H1 (cell line): Measurements from ENCODE around the gene DENND4A. TPM values are rescaled to one million over a fixed set of nuclear protein-coding genes. Genes with fewer than 3 reads are reported as not detected.
A peak's percentile ranks its signal among the peaks of the same experiment; 100 is the strongest.

Experiments used
- BACH1 ChIP-seq: IDR thresholded peaks from 2 replicates; pipeline ENCODE4 v1.6.1; 2012; ENCODE audit warnings: low read length, improper control_type of control experiment
- CBX8 ChIP-seq: fragments of 300-800, 300-1000 bp; sonication (generic); IDR thresholded peaks from 2 replicates; pipeline ENCODE4 v1.7.1; 2016; ENCODE audit warnings: low read depth, low read length, borderline replicate concordance
- POLR2AphosphoS5 ChIP-seq: IDR thresholded peaks from 2 replicates; pipeline ENCODE4 v1.6.1; 2011; ENCODE audit warnings: low read depth, low read length
- RNF2 ChIP-seq: fragments of 200-900, 300-1000 bp; sonication (generic); IDR thresholded peaks from 2 replicates; pipeline ENCODE4 v1.7.1; 2016; ENCODE audit warnings: borderline replicate concordance, low read depth, mild to moderate bottlenecking, antibody characterized with exemption, low read length; ENCODE audit not compliant: poor library complexity, severe bottlenecking; ENCODE audit errors: missing control alignments
- SP2 ChIP-seq: IDR thresholded peaks from 2 replicates; pipeline ENCODE4 v1.6.1; 2012; ENCODE audit warnings: mild to moderate bottlenecking, low read length, inconsistent platforms
- TAF7 ChIP-seq: optimal IDR thresholded peaks from 2 replicates; pipeline ENCODE3; 2011; ENCODE audit warnings: low read depth, mild to moderate bottlenecking, inconsistent platforms, low read length, moderate library complexity, borderline replicate concordance
- TEAD4 ChIP-seq: IDR thresholded peaks from 2 replicates; pipeline ENCODE4 v1.6.1; 2012; ENCODE audit warnings: low read depth, low read length, inconsistent platforms, mixed read lengths
- polyA plus RNA-seq, 7 experiments: library from polyadenylated mRNA; depleted of rRNA in 3 of 7; stranded (reverse) in 5 of 7; unstranded in 2 of 7; fragments of >200 nt in 5 of 7; fragments of 200-250 nt in 2 of 7; gene quantifications; 1 replicate in 5 of 7; 2 replicates in 1 of 7; 4 replicates in 1 of 7; pipeline versions ENCODE4 v1.2.1 to v1.2.3, GENCODE V29; 2011 to 2013; ENCODE audit warnings: missing spikeins in 2 of 7, mixed read lengths in 2 of 7
- total RNA-seq: library from RNA; stranded (reverse); fragmentation: NEBNext Ultra II Directional; extraction: Animal tissue kit (Norgen Biotek cat#: 25700); gene quantifications from 2 replicates; pipeline ENCODE4 v1.2.1, GENCODE V29; 2021
- TF ChIP-seq, protein P1 (sequence below): fragments of 300-600 bp; sonication (generic); IDR thresholded peaks from 2 replicates; pipeline ENCODE4 v1.7.1; 2012; ENCODE audit warnings: low read length, moderate library complexity, mild to moderate bottlenecking, inconsistent platforms; ENCODE audit not compliant: insufficient replicate concordance
- TF ChIP-seq, protein P2 (sequence below): IDR thresholded peaks from 2 replicates; pipeline ENCODE4 v1.6.1; 2011; ENCODE audit warnings: low read depth, mild to moderate bottlenecking, low read length; ENCODE audit not compliant: insufficient read depth

The DENND4A gene
- total and polyA plus RNA-seq, 2 of the 8 experiments (the other 6 are each of a cell fraction or from before 2014, with no cell fraction given) = 1.3 to 4.7 TPM

DNA sequence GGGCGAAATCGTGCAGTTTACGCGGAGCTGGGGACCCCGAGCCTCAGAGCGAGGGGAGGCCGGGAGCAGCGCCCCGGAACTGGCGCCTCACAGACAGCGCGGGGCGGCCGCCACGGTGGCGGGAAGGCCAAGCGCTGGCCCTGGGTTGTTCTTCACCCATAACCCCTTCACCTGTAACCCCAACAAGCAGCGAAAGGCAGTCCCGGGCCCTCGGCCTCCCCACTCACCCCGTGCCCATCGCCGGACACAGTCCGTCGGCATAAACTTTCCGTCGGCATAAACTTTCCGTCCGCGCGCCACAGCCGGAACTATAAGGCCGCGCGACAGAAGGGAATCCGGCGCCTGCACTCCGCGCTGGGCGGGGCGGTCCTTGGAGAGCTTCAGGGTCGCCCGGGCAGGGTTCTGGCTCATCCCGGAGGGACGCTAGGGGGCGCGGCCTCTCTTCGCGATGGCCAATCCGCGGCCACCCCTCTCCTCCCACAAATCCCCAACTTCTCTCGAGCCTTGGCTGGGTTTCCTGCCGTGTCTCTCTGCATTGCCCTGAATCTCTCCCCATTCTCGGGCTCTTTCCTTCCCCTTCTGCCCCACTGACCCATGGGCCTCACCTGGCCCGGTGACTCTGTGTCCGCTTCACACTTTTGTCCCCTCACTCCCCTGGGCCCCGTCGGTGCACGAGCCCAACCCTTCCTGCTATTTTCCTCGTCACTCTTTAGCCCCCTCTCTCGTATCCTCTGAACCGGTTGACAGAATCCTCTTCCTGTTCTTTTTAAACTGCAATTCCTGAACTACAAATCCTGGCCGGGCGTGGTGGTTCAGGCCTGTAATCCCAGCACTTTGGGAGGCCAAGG lies 181.0 kb downstream of the DENND4A start, which contains the start of gene INTS14 (continued):
- TF ChIP-seq, protein P1, sequence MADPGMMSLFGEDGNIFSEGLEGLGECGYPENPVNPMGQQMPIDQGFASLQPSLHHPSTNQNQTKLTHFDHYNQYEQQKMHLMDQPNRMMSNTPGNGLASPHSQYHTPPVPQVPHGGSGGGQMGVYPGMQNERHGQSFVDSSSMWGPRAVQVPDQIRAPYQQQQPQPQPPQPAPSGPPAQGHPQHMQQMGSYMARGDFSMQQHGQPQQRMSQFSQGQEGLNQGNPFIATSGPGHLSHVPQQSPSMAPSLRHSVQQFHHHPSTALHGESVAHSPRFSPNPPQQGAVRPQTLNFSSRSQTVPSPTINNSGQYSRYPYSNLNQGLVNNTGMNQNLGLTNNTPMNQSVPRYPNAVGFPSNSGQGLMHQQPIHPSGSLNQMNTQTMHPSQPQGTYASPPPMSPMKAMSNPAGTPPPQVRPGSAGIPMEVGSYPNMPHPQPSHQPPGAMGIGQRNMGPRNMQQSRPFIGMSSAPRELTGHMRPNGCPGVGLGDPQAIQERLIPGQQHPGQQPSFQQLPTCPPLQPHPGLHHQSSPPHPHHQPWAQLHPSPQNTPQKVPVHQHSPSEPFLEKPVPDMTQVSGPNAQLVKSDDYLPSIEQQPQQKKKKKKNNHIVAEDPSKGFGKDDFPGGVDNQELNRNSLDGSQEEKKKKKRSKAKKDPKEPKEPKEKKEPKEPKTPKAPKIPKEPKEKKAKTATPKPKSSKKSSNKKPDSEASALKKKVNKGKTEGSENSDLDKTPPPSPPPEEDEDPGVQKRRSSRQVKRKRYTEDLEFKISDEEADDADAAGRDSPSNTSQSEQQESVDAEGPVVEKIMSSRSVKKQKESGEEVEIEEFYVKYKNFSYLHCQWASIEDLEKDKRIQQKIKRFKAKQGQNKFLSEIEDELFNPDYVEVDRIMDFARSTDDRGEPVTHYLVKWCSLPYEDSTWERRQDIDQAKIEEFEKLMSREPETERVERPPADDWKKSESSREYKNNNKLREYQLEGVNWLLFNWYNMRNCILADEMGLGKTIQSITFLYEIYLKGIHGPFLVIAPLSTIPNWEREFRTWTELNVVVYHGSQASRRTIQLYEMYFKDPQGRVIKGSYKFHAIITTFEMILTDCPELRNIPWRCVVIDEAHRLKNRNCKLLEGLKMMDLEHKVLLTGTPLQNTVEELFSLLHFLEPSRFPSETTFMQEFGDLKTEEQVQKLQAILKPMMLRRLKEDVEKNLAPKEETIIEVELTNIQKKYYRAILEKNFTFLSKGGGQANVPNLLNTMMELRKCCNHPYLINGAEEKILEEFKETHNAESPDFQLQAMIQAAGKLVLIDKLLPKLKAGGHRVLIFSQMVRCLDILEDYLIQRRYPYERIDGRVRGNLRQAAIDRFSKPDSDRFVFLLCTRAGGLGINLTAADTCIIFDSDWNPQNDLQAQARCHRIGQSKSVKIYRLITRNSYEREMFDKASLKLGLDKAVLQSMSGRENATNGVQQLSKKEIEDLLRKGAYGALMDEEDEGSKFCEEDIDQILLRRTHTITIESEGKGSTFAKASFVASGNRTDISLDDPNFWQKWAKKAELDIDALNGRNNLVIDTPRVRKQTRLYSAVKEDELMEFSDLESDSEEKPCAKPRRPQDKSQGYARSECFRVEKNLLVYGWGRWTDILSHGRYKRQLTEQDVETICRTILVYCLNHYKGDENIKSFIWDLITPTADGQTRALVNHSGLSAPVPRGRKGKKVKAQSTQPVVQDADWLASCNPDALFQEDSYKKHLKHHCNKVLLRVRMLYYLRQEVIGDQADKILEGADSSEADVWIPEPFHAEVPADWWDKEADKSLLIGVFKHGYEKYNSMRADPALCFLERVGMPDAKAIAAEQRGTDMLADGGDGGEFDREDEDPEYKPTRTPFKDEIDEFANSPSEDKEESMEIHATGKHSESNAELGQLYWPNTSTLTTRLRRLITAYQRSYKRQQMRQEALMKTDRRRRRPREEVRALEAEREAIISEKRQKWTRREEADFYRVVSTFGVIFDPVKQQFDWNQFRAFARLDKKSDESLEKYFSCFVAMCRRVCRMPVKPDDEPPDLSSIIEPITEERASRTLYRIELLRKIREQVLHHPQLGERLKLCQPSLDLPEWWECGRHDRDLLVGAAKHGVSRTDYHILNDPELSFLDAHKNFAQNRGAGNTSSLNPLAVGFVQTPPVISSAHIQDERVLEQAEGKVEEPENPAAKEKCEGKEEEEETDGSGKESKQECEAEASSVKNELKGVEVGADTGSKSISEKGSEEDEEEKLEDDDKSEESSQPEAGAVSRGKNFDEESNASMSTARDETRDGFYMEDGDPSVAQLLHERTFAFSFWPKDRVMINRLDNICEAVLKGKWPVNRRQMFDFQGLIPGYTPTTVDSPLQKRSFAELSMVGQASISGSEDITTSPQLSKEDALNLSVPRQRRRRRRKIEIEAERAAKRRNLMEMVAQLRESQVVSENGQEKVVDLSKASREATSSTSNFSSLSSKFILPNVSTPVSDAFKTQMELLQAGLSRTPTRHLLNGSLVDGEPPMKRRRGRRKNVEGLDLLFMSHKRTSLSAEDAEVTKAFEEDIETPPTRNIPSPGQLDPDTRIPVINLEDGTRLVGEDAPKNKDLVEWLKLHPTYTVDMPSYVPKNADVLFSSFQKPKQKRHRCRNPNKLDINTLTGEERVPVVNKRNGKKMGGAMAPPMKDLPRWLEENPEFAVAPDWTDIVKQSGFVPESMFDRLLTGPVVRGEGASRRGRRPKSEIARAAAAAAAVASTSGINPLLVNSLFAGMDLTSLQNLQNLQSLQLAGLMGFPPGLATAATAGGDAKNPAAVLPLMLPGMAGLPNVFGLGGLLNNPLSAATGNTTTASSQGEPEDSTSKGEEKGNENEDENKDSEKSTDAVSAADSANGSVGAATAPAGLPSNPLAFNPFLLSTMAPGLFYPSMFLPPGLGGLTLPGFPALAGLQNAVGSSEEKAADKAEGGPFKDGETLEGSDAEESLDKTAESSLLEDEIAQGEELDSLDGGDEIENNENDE = no peak
- TF ChIP-seq TAF7 (peak; percentile 86), BACH1 (no peak), SP2 (no peak), POLR2AphosphoS5 (peak; percentile 89), CBX8 (no peak), RNF2 (no peak), TEAD4 (peak; percentile 61)
- TF ChIP-seq, protein P2, sequence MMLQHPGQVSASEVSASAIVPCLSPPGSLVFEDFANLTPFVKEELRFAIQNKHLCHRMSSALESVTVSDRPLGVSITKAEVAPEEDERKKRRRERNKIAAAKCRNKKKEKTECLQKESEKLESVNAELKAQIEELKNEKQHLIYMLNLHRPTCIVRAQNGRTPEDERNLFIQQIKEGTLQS = no peak
